CD4-positive, CD25-positive, alpha-beta regulatory T cell (primary cell): Measurements from ENCODE around the gene ZBTB42. TPM values are rescaled to one million over a fixed set of nuclear protein-coding genes. Genes with fewer than 3 reads are reported as not detected.

Experiments
- ATAC-seq, 2 donors: fragments of 150-1000 bp; cut with Tn5 transposase; one replicate each; pipeline ENCODE4 v1.10.0; 2021; ENCODE audit warnings: low read depth in 2 of 2, moderate number of reproducible peaks in 2 of 2, moderate library complexity in 1 of 2
- DNase-seq, 3 donors: peaks; one replicate each; pipeline versions ENCODE4 v3.0.0 to v3.0.0-alpha.2; 2012 to 2022; ENCODE audit warnings: mixed read lengths in 1 of 3
- H3K27ac ChIP-seq: one replicate; pipeline ENCODE4 v1.7.0; 2013; ENCODE audit warnings: mild to moderate bottlenecking, low read length; ENCODE audit not compliant: insufficient read depth, poor library complexity, severe bottlenecking
- H3K27me3 ChIP-seq: one replicate; pipeline ENCODE4 v1.7.0; 2013; ENCODE audit warnings: low read length; ENCODE audit not compliant: control insufficient read depth, insufficient read depth
- H3K36me3 ChIP-seq: one replicate; pipeline ENCODE4 v1.7.0; 2013; ENCODE audit warnings: mild to moderate bottlenecking, low read length, moderate library complexity; ENCODE audit not compliant: control insufficient read depth, insufficient read depth
- H3K4me1 ChIP-seq: 2 replicates; pipeline ENCODE4 v1.7.0; 2013; ENCODE audit warnings: mild to moderate bottlenecking, low read length; ENCODE audit not compliant: insufficient read depth, control insufficient read depth, poor library complexity, severe bottlenecking
- H3K4me3 ChIP-seq: one replicate; pipeline ENCODE4 v1.7.0; 2013; ENCODE audit warnings: low read depth, mild to moderate bottlenecking, low read length, moderate library complexity
- H3K9me3 ChIP-seq, 2 experiments: 1 replicate in 1 of 2; 2 replicates in 1 of 2; pipeline ENCODE4 v1.7.0; 2013; ENCODE audit warnings: low read length in 2 of 2, mild to moderate bottlenecking in 1 of 2, moderate library complexity in 1 of 2; ENCODE audit not compliant: control insufficient read depth in 2 of 2
- H3K27ac Mint-ChIP-seq, 3 donors: one replicate each; pipeline ENCODE4 v1.8.0; 2020 to 2022; ENCODE audit warnings: mild to moderate bottlenecking in 3 of 3, mixed read lengths in 3 of 3, moderate library complexity in 2 of 3
- H3K27me3 Mint-ChIP-seq: one replicate; pipeline ENCODE4 v1.8.0; 2022; ENCODE audit warnings: mild to moderate bottlenecking, mixed read lengths
- H3K36me3 Mint-ChIP-seq: one replicate; pipeline ENCODE4 v1.8.0; 2020; ENCODE audit warnings: mixed read lengths
- H3K4me1 Mint-ChIP-seq, 4 donors: one replicate each; pipeline ENCODE4 v1.8.0; 2020 to 2022; ENCODE audit warnings: mixed read lengths in 4 of 4, mild to moderate bottlenecking in 1 of 4
- H3K4me3 Mint-ChIP-seq, 4 donors: one replicate each; pipeline ENCODE4 v1.8.0; 2020 to 2022; ENCODE audit warnings: mild to moderate bottlenecking in 4 of 4, mixed read lengths in 4 of 4, moderate library complexity in 3 of 4
- H3K9me3 Mint-ChIP-seq, 7 donors: one replicate each; pipeline ENCODE4 v1.8.0; 2020 to 2022; ENCODE audit warnings: mixed read lengths in 7 of 7, mild to moderate bottlenecking in 3 of 7, moderate library complexity in 2 of 7
- polyA plus RNA-seq, 4 donors: library from polyadenylated mRNA; unstranded; fragments of 300-500 nt; fragmentation: Illumina TruSeq; gene quantifications; one replicate each; pipeline ENCODE4 v1.2.3, GENCODE V29; 2021
- total RNA-seq: library from RNA; stranded (reverse); gene quantifications from one replicate; pipeline ENCODE4 v1.2.3, GENCODE V29; 2022

Gene ZBTB42
- total and polyA plus RNA-seq, 5 donors from 2014 or later: 1.3 to 3.6 (median 2.0) TPM

GRCh38 chr14:104766863-104767633, 33.9 kb upstream of the ZBTB42 start:
- Histone ChIP-seq H3K4me1 (peaks cover 4% of the 10 kb centered on the region), H3K4me3 (no peak overlapping the region), H3K36me3 (peaks cover 17% of the 10 kb centered on the region), H3K9me3 (no peaks in the 10 kb centered on the region), H3K27me3 (no peaks in the 10 kb centered on the region), H3K27ac (no peak overlapping the region)
- ATAC-seq (no peak), DNase-seq (no peak)
- peaks cover 20% of the 10 kb centered on the region for H3K36me3 Mint-ChIP-seq
- no peaks in the 10 kb centered on the region for H3K9me3 Mint-ChIP-seq
- no peak overlapping the region for H3K4me3 Mint-ChIP-seq
- no peaks in the 10 kb centered on the region for H3K27me3 Mint-ChIP-seq
- no peak overlapping the region for H3K27ac Mint-ChIP-seq
- peaks cover 0 to 14% (median 2%) of the 10 kb centered on the region in 4 donors for H3K4me1 Mint-ChIP-seq

- Mint-ChIP-seq H3K27ac (no peak overlapping the region), H3K9me3 (no peaks in the 10 kb centered on the region), H3K4me1 (peaks cover 0 to 14% (median 2%) of the 10 kb centered on the region in 4 donors), H3K27me3 (no peaks in the 10 kb centered on the region), H3K4me3 (no peak overlapping the region), H3K36me3 (peaks cover 16% of the 10 kb centered on the region)
- no peak overlapping the region for H3K27ac ChIP-seq
- peaks cover 4% of the 10 kb centered on the region for H3K4me1 ChIP-seq
- no peak for ATAC-seq
- DNase-seq: no peak
- H3K9me3 ChIP-seq: no peaks in the 10 kb centered on the region
- peaks cover 16% of the 10 kb centered on the region for H3K36me3 ChIP-seq
- H3K27me3 ChIP-seq: no peaks in the 10 kb centered on the region
- no peak overlapping the region for H3K4me3 ChIP-seq
These were observed 33.3 kb upstream of the ZBTB42 start for GRCh38 chr14:104767634-104767918.

DNA sequence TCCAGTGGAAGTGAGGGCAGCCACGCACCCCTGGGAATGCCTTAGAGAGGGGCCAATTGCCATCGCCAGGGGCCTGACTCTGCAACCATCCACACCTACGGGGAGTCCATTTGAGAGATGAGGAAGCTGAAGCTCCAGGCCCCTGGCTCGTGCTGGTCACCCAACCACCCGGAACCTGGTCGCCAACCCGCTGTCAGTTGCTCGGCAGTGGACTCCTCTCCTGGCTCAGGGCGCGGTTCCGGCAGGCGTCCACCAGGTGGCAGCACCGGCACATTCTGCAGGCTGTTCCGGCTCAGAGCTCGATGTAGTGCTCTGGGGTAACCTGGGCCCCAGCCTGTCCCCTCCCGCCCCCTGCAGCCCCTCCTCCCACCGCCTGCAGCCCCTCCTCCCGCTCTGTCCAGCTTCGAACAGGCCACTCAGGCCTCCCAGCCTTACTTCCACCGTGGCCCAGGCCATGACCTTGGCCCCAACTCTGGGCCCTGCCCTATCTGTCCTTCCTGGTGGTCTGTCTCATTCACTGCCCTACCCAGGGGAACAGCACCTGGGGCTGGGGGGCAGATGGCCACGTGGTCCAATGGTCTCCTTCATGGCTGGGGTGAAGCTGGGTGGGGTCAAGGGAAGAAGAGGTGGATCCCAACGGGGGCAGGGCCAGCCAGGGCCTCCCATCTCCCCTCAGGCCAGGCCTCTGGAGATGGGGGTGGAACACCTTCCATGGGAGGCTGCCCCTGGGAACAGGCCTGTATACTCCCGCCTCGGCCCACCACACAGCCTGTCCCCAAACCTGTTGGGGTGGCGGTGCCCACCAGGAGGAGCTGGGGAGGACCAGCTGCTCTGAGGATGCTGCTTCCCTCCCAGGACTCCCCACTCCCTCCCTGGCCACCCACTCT, 32.2 kb upstream of the ZBTB42 start:
- Mint-ChIP-seq H3K9me3 (no peaks in the 10 kb centered on the region), H3K27ac (peak overlapping the region in 2 of 3 donors; percentile 62 to 64), H3K4me3 (no peak overlapping the region), H3K4me1 (peaks cover 0 to 14% (median 2%) of the 10 kb centered on the region in 4 donors), H3K27me3 (no peaks in the 10 kb centered on the region), H3K36me3 (peaks cover 16% of the 10 kb centered on the region)
- H3K4me1 ChIP-seq: peaks cover 4% of the 10 kb centered on the region
- no peak overlapping the region for H3K4me3 ChIP-seq
- no peak overlapping the region for H3K27ac ChIP-seq
- no peaks in the 10 kb centered on the region for H3K27me3 ChIP-seq
- DNase-seq: peak; percentile 81 to 87 (median 83)
- H3K9me3 ChIP-seq: no peaks in the 10 kb centered on the region
- ATAC-seq: peak; percentile 89 to 90
- peaks cover 23% of the 10 kb centered on the region for H3K36me3 ChIP-seq

DNA sequence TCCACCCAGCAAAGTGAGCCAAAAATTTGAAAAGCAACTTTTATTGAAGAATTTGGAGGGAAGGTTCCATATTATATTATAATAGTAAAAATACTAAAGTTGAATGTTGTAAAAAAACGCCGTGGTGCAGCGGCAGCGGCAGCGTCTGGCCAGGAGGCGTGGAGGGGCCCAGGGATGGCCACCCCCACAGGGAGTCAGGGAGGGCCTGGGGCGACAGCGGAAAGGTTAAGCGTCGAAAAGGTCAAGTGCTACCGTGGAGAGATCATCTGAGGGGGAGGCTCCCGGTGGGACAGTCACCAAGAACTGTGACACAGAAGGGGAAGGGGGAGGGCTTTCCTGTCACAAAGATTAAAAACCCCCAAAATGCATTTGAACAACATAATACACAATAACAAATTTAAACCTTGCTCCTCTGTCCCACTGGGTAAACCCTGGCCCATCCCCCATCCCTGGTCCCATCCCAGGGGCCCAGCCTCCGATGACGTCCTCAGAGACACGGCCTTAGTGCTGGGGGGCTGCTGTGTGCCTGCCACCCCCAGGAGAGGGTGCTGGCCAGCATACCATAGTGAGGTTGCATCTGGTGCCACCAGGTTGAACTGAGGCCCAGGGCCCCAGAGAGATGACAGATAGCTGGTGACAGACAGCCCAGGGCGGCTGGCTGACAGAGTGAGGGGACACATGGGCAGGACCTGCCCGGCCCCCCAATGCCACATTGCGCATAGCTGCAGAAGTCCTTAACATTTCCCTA, 31.4 kb upstream of the ZBTB42 start:
- H3K4me3 ChIP-seq: no peak overlapping the region
- H3K27ac ChIP-seq: no peak overlapping the region
- Mint-ChIP-seq H3K27me3 (no peaks in the 10 kb centered on the region), H3K27ac (no peak overlapping the region), H3K9me3 (no peaks in the 10 kb centered on the region), H3K36me3 (peaks cover 16% of the 10 kb centered on the region), H3K4me3 (no peak overlapping the region), H3K4me1 (peaks cover 0 to 14% (median 2%) of the 10 kb centered on the region in 4 donors)
- peaks cover 4% of the 10 kb centered on the region for H3K4me1 ChIP-seq
- no peaks in the 10 kb centered on the region for H3K27me3 ChIP-seq
- no peak for ATAC-seq
- no peak for DNase-seq
- H3K9me3 ChIP-seq: no peaks in the 10 kb centered on the region
- H3K36me3 ChIP-seq: peaks cover 23% of the 10 kb centered on the region

- Mint-ChIP-seq H3K27ac (no peak overlapping the region), H3K9me3 (no peaks in the 10 kb centered on the region), H3K27me3 (no peaks in the 10 kb centered on the region), H3K4me1 (peaks cover 0 to 14% (median 2%) of the 10 kb centered on the region in 4 donors), H3K4me3 (no peak overlapping the region), H3K36me3 (peaks cover 16% of the 10 kb centered on the region)
- no peak overlapping the region for H3K4me3 ChIP-seq
- H3K27ac ChIP-seq: no peak overlapping the region
- DNase-seq (no peak), ATAC-seq (no peak)
- peaks cover 4% of the 10 kb centered on the region for H3K4me1 ChIP-seq
- H3K36me3 ChIP-seq: peaks cover 23% of the 10 kb centered on the region
- no peaks in the 10 kb centered on the region for H3K27me3 ChIP-seq
- H3K9me3 ChIP-seq: no peaks in the 10 kb centered on the region
These were observed 30.8 kb upstream of the ZBTB42 start for GRCh38 chr14:104770072-104770579.

GRCh38 chr14:104770851-104771272, 30.0 kb upstream of the ZBTB42 start:
- H3K9me3 Mint-ChIP-seq: no peaks in the 10 kb centered on the region
- DNase-seq (peak in 1 of 3 donors; percentile 25), ATAC-seq (no peak)
- no peaks in the 10 kb centered on the region for H3K27me3 Mint-ChIP-seq
- H3K36me3 ChIP-seq: peaks cover 23% of the 10 kb centered on the region
- H3K36me3 Mint-ChIP-seq: peaks cover 16% of the 10 kb centered on the region
- no peaks in the 10 kb centered on the region for H3K9me3 ChIP-seq
- peaks cover 0 to 14% (median 2%) of the 10 kb centered on the region in 4 donors for H3K4me1 Mint-ChIP-seq
- H3K4me1 ChIP-seq: peaks cover 4% of the 10 kb centered on the region
- no peak overlapping the region for H3K4me3 Mint-ChIP-seq
- H3K27me3 ChIP-seq: no peaks in the 10 kb centered on the region
- no peak overlapping the region for H3K4me3 ChIP-seq
- no peak overlapping the region for H3K27ac ChIP-seq
- no peak overlapping the region for H3K27ac Mint-ChIP-seq

- H3K36me3 Mint-ChIP-seq: peaks cover 16% of the 10 kb centered on the region
- Histone ChIP-seq H3K9me3 (no peaks in the 10 kb centered on the region), H3K36me3 (peaks cover 26% of the 10 kb centered on the region), H3K4me1 (peaks cover 4% of the 10 kb centered on the region), H3K27ac (no peak overlapping the region), H3K27me3 (no peaks in the 10 kb centered on the region), H3K4me3 (no peak overlapping the region)
- ATAC-seq: no peak
- H3K9me3 Mint-ChIP-seq: no peaks in the 10 kb centered on the region
- H3K27ac Mint-ChIP-seq: no peak overlapping the region
- H3K4me1 Mint-ChIP-seq: peaks cover 0 to 14% (median 2%) of the 10 kb centered on the region in 4 donors
- H3K27me3 Mint-ChIP-seq: no peaks in the 10 kb centered on the region
- no peak for DNase-seq
- H3K4me3 Mint-ChIP-seq: no peak overlapping the region
These were observed 29.5 kb upstream of the ZBTB42 start for GRCh38 chr14:104771374-104771773.
